GM08714 (cell line): ENCODE results near the gene MXRA8.

Source experiments
- H3K4me3 ChIP-seq: fragments of 200-500 bp; sonication (Bioruptor generic); 2 replicates; pipeline ENCODE4 v1.5.1; 2014; ENCODE audit warnings: mild to moderate bottlenecking, low read length, inconsistent platforms
- ZNF274 ChIP-seq: IDR thresholded peaks from 2 replicates; pipeline ENCODE4 v1.6.1; 2012; ENCODE audit warnings: mild to moderate bottlenecking, low read depth, low read length

The MXRA8 gene

DNA sequence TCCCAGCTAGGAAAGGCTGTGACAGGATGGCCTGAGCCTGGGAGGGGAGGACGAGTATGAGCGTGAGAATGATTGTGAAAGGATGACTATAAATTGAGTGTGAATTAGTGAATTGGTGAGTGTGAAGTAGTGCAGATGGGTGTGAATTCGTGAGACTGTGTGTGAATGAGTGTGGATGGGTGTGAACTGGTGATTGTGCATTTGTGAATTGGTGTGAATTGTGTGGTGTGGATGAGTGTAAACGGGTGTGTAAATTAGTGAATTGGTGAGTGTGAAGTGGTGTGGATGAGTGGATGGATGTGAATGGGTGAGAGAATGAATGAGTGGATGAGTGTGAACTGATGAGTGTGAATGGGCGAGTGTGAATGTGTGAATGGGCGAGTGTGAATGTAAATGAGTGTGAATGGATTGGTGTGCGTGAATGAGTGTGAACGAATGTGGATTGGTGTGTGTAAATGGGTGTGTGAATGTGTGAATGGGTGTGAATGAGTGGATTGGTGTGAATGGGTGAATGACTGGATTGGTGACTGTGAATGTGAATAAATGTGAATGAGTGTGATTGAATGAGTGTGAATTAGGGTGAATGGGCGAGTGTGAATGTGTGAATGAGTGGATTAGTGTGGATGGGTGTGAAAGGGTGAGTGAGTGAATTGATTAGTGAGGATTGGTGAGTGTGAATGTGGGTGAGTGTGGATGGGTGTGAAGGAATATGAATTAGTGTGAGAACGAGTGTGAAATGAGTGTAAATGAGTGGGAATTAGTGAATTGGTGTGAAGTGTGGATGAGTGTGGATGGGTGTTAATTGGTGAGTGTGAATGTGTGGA, 7.7 kb upstream of the MXRA8 start:
- TF ChIP-seq ZNF274 = no peak
- H3K4me3 ChIP-seq = no peak overlapping the region

DNA sequence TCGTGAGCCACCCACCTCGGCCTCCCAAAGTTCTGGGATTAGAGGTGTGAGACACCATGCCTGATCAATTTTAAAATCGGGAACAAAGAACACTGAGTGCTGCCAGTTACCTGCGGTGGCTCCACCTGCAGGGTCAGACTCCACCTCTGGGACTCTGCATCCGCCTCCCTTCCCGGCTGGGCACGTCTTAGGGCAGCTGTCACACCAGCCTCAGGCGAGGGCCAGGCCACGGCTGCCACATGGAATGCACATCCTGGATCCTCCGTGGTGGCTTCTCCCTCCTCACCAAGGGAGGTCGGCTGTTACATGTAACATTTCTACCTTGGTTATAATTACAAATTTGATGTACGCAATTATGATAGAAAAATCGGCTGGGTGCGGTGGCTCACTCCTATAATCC, 5.9 kb upstream of the MXRA8 start:
- H3K4me3 ChIP-seq = no peak overlapping the region
- TF ChIP-seq ZNF274 = no peak

DNA sequence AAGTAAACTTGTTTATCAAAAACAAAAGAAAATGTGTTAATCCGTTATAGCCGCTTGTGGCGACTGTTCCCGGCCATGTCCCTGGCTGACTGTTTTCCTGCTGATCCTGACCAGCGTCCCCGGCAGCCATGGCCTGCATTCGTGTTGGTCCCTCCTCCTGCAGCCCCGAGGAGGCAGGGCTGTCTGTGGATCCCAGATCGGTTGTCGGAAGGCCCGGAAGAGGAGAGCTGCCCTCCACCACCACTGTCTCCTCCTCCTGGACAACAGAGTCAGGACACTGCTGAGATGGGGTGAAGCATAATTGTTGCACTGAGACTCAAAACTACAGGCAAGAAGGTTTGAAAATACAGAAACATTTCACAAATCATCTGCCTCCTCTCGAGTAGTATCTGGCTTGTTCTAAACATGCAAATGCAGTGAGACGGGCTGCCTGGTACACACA, 3.6 kb upstream of the MXRA8 start:
- TF ChIP-seq ZNF274 = no peak
- H3K4me3 ChIP-seq = no peak overlapping the region

DNA sequence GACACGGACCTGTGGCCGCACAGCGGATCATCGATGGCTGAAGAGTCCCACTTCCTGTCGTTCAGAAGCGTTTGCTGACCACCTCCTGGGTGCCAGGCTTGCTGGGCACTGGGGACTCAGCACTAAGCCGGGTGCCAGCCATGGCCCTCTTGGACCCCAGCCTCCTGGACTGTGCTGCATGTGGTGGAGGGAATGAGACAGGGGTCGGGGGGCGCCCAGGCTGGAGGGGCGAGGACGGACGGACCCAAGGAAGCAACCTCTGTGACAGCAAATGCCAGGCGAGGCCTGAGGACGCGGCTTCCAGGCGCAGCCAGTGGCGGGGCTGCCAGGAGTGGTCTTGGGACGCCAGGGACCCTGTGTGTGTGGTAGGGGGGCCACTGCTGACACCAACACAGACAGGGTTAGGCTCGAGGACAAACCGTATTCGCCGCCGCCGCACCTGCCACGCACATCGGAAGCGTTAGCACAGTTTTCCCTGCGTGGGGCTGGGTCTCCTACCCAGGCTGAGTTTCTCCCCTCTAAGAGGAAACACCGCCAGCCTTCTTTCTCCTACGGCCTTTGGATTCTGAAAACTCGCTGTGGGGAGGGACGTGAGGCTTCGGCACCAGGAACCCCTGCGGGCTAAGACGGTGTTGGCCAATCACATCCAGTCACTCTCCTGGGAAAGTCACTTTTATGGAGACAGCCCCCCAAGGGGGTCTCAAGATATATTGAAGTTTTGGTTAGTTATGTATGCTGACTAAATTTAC, 3.1 kb upstream of the MXRA8 start:
- TF ChIP-seq ZNF274 = no peak
- no peak overlapping the region for H3K4me3 ChIP-seq

DNA sequence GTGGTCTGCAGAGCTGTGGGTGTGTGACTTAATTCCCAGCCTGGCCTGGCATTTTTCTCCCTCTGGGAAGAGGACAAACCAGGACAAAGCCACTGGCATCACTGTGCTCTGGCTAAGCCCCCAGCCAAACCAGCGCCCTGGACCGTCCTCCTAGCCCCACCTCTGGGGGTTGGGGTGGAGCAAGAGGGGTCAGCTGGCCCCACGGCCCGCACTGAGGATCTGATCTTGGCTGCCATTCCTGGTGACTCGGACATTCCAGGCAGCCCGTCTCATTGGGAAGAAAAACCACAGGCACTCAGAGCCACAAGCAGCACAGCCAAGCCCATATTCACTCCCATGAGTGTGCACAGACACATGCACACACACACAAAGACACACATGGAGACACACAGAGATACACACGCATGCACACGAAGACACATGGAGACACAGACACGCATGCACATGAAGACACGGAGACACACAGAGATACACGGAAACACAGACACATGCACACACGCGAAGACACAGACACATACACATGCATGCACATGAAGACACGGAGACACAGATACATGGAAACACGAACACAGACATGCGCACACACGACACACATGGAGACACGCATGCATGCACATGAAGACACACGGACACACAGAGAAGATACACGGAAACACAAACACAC, 2.3 kb upstream of the MXRA8 start:
- no peak overlapping the region for H3K4me3 ChIP-seq
- TF ChIP-seq ZNF274 = no peak

DNA sequence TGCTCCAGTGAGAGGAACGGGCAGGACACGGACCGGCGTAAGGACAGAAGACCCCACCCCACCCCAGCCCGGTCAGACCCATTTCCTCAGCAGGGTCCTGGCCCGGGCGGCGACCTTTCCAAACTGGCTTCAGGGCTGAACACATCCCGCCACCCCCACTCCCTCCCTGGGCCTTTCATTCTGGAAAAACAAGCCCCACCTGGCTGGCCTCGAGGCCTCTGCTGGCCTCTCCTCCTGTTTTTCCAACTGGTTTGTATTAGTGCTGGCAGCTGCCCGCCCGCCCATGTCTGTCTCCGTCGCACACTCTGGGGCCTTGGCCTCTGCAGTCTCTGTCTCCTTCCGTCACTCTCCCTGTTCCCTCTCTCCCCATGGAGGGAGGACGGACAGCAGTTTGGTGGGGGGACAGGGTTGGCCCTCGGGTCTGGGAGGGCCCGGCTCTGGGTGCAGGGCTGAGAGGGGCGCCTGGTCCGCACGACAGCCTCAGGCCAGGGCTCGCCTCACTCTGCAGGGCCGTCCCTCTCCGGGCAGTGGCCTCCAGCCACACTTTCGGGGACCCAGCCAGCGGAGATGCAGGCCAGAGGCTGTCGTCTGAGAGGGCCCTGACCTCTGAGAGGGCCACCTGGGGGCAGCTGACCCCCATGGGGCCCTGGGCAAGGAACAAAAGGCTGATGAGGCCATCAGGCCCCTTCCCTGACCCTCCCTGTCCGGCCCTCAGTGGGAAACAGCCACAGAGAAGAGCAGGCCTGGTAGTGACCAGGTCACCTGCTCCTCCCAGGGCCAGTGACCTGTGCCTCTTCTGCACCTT, 1.5 kb upstream of the MXRA8 start:
- no peak overlapping the region for H3K4me3 ChIP-seq
- no peak for TF ChIP-seq ZNF274

DNA sequence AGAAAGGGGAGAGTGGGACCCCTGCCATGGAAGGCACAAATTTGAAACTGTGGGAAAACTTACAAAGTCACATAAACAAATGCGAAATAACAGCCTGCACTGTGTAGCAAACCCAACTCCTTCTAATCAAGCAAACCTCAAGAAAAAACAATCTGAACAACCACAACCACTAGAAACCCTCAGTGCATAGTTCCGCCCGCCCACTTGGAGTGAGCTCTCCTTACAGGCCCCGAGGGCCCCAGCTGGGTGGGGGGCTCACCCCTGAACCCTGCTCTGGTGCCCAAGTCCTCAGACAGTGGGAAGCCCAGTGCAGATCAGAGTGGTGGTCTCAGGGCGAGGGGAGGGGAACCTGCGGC, 931 bp upstream of the MXRA8 start:
- H3K4me3 ChIP-seq = no peak overlapping the region

DNA sequence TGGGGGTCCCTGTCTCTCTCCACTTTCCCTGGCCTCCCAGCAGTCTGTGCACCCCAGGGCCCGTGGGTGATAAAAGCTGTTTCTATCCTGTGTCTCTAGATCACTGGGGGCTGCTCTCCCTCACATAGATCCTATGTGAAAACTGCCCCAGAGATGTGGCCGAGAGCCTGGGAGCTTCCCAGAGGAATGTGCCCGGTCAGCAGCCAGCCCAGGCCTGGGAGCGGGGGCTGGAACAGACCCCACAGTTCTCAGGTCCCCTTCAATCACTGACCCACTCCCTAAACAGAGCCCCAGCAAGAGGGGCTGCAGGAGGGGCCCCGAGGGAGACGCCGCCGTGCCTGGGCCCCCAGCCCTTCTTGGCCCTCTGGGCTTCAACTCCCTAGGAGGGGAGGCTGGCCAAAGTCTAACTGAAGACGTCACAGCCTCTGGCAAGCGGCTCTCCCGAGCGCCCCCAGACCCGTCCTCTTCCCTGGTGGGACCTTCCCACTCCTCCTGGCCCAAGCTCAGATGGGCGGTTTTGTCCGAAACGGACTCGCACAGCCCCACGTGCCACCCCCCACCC, 403 bp downstream of the MXRA8 start:
- H3K4me3 ChIP-seq = no peak overlapping the region
- no peak for TF ChIP-seq ZNF274

More for the DNA sequence above, 931 bp upstream of the MXRA8 start:
- TF ChIP-seq ZNF274 = no peak

DNA sequence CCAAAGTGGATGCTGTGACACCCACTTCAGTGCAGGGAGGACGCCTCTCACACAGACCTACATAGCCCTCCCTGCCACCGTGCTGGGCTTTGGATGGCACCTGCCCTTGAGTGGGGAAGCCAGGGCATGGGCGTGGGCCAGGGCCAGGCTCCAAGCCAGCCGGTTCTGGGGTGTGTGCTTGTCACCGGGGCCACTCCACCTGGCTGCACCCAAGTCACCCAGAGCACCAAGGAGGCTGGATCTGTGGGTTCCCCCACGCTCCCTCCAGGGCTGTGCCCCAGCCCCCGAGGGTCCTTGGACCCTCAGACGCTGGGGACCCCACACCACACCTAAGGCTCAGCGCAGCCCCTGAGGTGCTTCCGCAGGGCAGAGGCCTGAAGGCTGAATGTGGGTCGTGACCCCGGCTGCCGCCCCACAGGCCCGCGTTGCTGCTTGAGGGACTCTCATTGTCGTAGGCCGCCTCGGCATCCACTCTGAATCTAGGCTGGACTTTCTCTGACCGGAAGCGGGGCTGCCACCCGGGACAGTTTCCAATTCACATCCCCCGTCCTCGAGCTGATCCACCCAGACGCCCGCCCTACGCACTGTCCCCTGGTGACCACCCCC, 1.5 kb downstream of the MXRA8 start:
- H3K4me3 ChIP-seq = no peak overlapping the region
- no peak for TF ChIP-seq ZNF274

DNA sequence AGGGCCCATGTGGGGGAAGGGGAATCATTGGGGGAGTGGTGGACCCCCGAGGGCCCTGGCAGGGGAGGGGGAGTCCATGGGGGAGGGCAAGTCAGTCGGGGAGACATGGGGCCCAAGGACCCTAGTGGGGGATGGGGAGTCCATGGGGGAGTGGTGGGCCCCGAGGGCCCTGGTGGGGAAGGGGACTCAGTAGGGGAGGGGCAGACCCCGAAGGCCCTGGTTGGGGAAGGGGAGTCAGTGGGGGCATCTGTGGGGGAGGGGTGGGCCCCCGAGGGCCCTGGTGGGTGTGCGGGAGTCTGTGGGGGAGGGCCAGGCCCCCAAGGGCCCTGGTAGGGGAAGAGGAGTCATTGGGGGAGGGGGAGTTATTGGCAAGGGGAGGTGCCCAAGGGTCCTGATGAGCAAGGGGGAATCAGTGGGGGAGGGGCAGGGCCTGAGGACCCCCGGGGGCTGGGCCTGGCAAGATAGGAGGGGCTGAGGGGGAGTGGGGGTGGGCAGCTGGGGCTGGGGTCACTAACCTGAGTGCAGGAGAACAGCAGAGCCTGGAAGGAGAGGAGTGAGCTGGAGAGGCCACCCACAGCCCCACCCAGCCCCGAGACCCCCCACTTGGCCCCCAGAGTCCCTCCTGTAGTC, 2.1 kb downstream of the MXRA8 start:
- no peak overlapping the region for H3K4me3 ChIP-seq
- no peak for TF ChIP-seq ZNF274

DNA sequence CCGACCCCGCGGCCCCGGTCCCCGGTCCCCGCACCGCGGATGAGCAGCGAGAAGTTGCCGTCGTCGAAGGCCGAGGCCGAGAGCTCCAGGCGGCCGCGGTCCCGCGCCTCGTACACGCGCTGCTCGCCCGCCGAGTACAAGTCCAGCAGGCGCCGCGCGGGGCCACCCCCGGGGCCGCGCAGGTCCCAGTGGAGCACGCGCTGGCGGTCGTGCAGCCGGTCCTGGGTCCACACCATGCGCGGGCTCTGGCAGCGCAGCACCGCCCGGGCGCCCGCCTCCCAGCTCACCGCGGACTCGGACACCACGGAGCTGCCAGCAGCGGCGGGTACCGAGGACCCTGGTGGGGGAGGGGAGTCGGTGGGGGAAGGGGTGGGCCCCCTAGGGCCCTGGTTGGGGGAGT, 2.9 kb downstream of the MXRA8 start:
- no peak overlapping the region for H3K4me3 ChIP-seq

DNA sequence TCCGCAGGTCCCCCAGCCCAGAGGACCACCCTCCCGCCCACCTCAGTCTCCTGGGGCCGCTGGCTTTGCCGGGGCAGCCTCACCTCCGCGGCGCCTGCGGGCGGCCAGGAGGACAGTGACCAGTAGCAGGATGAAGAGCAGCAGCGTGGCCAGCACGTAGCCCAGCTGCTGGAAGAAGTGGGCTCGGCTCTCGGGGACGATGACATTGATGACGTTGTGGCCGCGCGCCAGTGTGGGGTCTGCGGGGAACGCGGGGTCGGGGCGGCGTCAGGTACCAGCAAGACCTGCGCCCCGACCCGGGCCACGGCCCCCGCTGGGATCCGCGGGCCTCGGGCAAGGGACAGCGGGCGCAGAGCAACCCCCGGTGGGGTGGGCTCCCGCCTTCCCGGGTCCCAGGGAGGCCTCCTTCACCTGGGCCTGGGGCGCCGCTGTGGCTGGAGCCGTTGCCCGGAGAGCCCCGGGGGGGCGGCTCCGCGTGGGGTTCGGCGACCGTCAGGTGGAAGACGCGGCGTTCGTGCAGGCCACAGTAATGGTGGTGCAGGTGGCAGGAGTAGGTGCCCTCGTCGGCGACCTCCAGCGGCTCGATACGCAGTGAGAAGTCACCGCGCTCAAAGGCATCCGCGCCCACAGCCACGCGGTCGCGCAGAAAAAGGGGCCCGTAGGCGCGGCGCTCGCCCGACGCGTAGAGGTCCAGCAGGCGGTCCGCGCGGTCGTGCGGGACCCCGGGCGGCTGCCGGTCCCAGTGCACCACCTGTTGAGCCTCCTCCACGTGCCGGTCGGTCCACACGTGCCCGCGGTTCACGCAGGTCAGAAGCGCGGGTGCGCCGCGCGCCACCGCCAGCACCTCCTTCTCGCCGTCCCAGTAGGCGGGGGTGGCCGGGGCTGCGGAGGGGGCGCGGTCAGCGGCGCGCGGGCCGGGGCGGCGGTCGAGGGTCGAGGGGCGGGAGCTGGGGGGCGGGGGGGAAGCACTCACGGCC, 3.8 kb downstream of the MXRA8 start:
- no peak overlapping the region for H3K4me3 ChIP-seq
- TF ChIP-seq ZNF274 = no peak

More for the DNA sequence above, 2.9 kb downstream of the MXRA8 start:
- no peak for TF ChIP-seq ZNF274
